SU-DHL-6 (cell line): ENCODE data around the gene EZR.

ENCODE experiments used
- H2AFZ ChIP-seq: fragments of 200-600 bp; sonication (generic); 2 replicates; pipeline ENCODE4 v1.6.1; 2014; ENCODE audit warnings: low read depth, mild to moderate bottlenecking, moderate library complexity, mixed read lengths, antibody characterized with exemption, low read length; ENCODE audit not compliant: severe bottlenecking
- H3F3A ChIP-seq: fragments of 200-600 bp; shearing (Covaris generic); 2 replicates; pipeline ENCODE4 v1.6.0; 2016; ENCODE audit warnings: antibody characterized with exemption, mild to moderate bottlenecking; ENCODE audit not compliant: insufficient read depth
- H3K27ac ChIP-seq: fragments of 200-600 bp; sonication (generic); 2 replicates; pipeline ENCODE4 v1.5.1; 2016; ENCODE audit warnings: low read depth, mild to moderate bottlenecking, low read length, moderate library complexity, mixed read lengths
- H3K27me3 ChIP-seq: fragments of 200-600 bp; sonication (generic), shearing (Covaris generic); 2 replicates; pipeline ENCODE4 v1.6.0; 2014; ENCODE audit warnings: mild to moderate bottlenecking, low read length
- H3K36me3 ChIP-seq: fragments of 200-600 bp; sonication (generic); 2 replicates; pipeline ENCODE4 v1.6.1; 2014; ENCODE audit warnings: mild to moderate bottlenecking, low read length, mixed read lengths
- H3K4me2 ChIP-seq: fragments of 300-600, 200-600 bp; shearing (Covaris generic), sonication (generic); 2 replicates; pipeline ENCODE4 v1.6.0; 2014; ENCODE audit warnings: low read length, low read depth, mild to moderate bottlenecking; ENCODE audit not compliant: poor library complexity, severe bottlenecking
- H3K4me3 ChIP-seq: fragments of 200-600 bp; sonication (generic); 2 replicates; pipeline ENCODE4 v1.5.1; 2014; ENCODE audit warnings: antibody characterized with exemption, low read length, mild to moderate bottlenecking, mixed read lengths; ENCODE audit not compliant: insufficient read depth, poor library complexity, severe bottlenecking
- H3K79me2 ChIP-seq: fragments of 200-600 bp; sonication (generic); 2 replicates; pipeline ENCODE4 v1.6.1; 2014; ENCODE audit warnings: mild to moderate bottlenecking, low read length, moderate library complexity; ENCODE audit not compliant: insufficient read depth
- H3K9ac ChIP-seq: fragments of 200-600 bp; sonication (generic); 2 replicates; pipeline ENCODE4 v1.7.0; 2014; ENCODE audit warnings: mild to moderate bottlenecking, low read length
- H3K9me2 ChIP-seq: fragments of 200-600 bp; sonication (generic); replicated peaks from 2 replicates; pipeline ENCODE4 v1.6.1; 2014; ENCODE audit warnings: low read length; ENCODE audit not compliant: insufficient read depth
- H3K9me3 ChIP-seq: fragments of 200-600 bp; sonication (generic); 2 replicates; pipeline ENCODE4 v1.6.1; 2014; ENCODE audit warnings: low read length, mixed read lengths; ENCODE audit not compliant: insufficient read depth
- H4K20me1 ChIP-seq: fragments of 200-600 bp; sonication (generic); 2 replicates; pipeline ENCODE4 v1.6.1; 2014; ENCODE audit warnings: low read depth, mild to moderate bottlenecking, antibody characterized with exemption, low read length, moderate library complexity, mixed read lengths
- EZH2phosphoT487 ChIP-seq: fragments of 200-600 bp; sonication (generic), shearing (Covaris generic); conservative IDR thresholded peaks from 2 replicates; pipeline ENCODE4 v1.6.1; 2018; ENCODE audit warnings: mild to moderate bottlenecking, antibody characterized with exemption, low read length, moderate library complexity, mixed read lengths
- TF ChIP-seq, protein P1 (sequence below): fragments of 200-600 bp; sonication (generic); IDR thresholded peaks from one replicate; pipeline ENCODE4 v1.5.1; 2017; ENCODE audit warnings: antibody characterized with exemption, mild to moderate bottlenecking, low read length, moderate library complexity; ENCODE audit not compliant: insufficient read depth, poor library complexity, severe bottlenecking

EZR gene

DNA sequence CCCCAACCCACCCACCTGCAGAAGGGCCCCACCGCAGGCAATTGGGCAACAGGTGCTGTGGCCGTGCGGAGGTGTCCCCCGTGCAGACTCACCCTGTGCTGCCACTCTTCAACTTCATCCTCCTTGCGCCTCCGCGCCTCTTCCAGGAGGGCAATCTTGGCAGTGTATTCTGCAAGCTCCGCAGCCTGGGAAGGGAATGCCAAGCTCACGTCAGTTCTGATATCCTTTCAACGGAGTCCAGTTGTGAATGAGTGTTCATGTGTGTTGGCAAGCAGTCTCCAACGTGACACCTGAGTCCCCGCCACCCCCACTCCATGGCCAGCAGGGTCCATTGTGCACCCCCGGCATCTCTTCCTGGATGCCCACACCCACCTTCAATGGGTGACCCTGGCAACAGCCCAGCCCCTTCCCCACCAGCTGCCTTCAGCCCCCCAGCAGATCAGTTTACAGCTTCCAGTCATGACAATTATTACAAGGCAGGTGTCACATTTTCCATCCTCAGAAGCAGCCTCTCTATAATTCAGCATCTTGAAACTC is 49.9 kb downstream of the EZR start:
- Histone ChIP-seq H4K20me1 (peaks cover 5% of the 10 kb centered on the region; the same call in 1 of the 2 replicates), H3K4me3 (no peak overlapping the region), H3K9me3 (no peaks in the 10 kb centered on the region), H3K4me2 (no peak overlapping the region), H3K79me2 (no peaks in the 10 kb centered on the region; the same call in 1 of the 2 replicates), H3K9ac (no peak overlapping the region), H2AFZ (no peak overlapping the region), H3K27ac (no peak overlapping the region), H3K36me3 (peaks cover 43% of the 10 kb centered on the region), H3K27me3 (no peaks in the 10 kb centered on the region), H3K9me2 (no peaks in the 10 kb centered on the region), H3F3A (peaks cover 30% of the 10 kb centered on the region)
- TF ChIP-seq, protein P1, sequence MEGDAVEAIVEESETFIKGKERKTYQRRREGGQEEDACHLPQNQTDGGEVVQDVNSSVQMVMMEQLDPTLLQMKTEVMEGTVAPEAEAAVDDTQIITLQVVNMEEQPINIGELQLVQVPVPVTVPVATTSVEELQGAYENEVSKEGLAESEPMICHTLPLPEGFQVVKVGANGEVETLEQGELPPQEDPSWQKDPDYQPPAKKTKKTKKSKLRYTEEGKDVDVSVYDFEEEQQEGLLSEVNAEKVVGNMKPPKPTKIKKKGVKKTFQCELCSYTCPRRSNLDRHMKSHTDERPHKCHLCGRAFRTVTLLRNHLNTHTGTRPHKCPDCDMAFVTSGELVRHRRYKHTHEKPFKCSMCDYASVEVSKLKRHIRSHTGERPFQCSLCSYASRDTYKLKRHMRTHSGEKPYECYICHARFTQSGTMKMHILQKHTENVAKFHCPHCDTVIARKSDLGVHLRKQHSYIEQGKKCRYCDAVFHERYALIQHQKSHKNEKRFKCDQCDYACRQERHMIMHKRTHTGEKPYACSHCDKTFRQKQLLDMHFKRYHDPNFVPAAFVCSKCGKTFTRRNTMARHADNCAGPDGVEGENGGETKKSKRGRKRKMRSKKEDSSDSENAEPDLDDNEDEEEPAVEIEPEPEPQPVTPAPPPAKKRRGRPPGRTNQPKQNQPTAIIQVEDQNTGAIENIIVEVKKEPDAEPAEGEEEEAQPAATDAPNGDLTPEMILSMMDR: no peak
- no peak for TF ChIP-seq EZH2phosphoT487

DNA sequence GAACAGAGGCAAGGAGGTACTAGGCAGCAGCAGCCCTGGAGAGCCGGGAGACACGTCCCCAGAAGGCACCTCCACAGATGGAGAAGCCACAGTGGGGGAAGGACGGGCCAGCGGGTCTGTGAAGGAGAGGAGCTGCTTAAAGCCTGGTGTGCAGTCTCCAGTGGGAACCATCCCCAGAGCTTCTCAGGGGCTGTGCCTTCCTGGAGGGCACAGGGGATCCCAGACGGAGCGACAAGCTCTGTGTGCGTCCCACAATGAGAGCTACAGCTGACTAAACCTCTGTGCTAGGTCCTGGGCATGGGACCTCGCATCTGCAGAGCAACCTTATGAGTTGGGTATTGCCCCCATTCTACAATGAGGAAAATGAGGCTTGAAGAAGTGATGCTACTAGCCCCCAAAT is 50.7 kb downstream of the EZR start:
- H3K4me3 ChIP-seq: no peak overlapping the region
- TF ChIP-seq EZH2phosphoT487: no peak
- TF ChIP-seq, protein P1: no peak
- H3K27me3 ChIP-seq: no peaks in the 10 kb centered on the region
- H4K20me1 ChIP-seq: peaks cover 5% of the 10 kb centered on the region; the same call in 1 of the 2 replicates
- H3F3A ChIP-seq: peaks cover 35% of the 10 kb centered on the region
- H3K9me3 ChIP-seq: no peaks in the 10 kb centered on the region
- H3K9ac ChIP-seq: no peak overlapping the region
- peaks cover 35% of the 10 kb centered on the region for H3K36me3 ChIP-seq
- no peak overlapping the region for H3K4me2 ChIP-seq
- H3K27ac ChIP-seq: no peak overlapping the region
- no peaks in the 10 kb centered on the region for H3K9me2 ChIP-seq
- H2AFZ ChIP-seq: no peak overlapping the region
- no peaks in the 10 kb centered on the region for H3K79me2 ChIP-seq

- Histone ChIP-seq H3K79me2 (no peaks in the 10 kb centered on the region), H3K27ac (no peak overlapping the region), H3K9me2 (no peaks in the 10 kb centered on the region), H3K9me3 (no peaks in the 10 kb centered on the region), H3K36me3 (peaks cover 35% of the 10 kb centered on the region), H3K4me2 (no peak overlapping the region), H3F3A (peaks cover 43% of the 10 kb centered on the region), H3K9ac (no peak overlapping the region), H2AFZ (no peak overlapping the region), H3K27me3 (no peaks in the 10 kb centered on the region), H4K20me1 (peaks cover 5% of the 10 kb centered on the region; the same call in 1 of the 2 replicates), H3K4me3 (no peak overlapping the region)
- TF ChIP-seq, protein P1: no peak
- no peak for TF ChIP-seq EZH2phosphoT487
Observed at GRCh38 chr6:158767709-158768108, 51.5 kb downstream of the EZR start.
